ENCODE measurements around the gene SYNPO2L.

Gene SYNPO2L

GRCh38 chr10:73649876-73650536 is 5.8 kb downstream of the SYNPO2L start:
- no peak for DNase-seq (ENCODE audit: low read depth in 3 of 3, low spot score in 1 of 3)

DNA sequence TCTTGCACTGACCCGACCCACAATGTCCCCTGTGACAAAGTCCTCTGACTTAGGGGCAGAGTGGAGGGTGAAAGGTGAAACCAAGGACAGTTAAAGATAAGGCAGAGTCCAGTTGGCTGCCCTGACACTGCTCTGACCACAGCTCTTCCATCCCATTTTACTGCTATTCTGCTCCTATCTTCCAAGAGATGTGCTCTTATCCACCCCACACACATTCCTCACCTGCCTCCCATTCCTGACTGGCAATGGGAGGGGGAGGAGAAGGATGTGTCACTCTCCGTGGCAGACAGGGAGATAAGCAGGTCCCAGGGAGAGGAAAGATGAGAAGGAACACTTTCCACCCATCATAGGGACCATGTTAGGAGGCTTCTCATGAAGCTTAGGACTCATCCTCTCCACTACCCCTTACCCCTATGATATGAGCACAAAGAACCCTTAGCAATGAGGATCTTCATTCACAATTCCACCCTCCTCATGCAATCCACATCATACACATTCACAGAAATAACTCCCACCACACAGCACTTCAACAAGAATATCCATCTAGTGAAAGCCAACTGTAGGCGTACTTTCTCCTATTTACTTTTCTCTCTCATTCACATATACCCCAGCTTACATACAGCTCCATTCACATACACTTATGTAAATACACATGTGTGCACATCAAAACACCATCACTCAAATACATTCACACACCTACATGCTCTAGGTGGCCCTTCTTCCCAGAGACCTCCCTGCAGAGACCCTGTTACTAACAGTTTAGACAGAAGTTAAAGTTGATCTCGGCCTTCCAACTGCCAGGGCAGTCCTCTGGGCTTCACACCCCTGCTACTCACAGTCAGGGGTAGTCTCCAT is 6.6 kb downstream of the SYNPO2L start:
- DNase-seq (ENCODE audit: low read depth in 3 of 3, low spot score in 1 of 3) = no peak

DNA sequence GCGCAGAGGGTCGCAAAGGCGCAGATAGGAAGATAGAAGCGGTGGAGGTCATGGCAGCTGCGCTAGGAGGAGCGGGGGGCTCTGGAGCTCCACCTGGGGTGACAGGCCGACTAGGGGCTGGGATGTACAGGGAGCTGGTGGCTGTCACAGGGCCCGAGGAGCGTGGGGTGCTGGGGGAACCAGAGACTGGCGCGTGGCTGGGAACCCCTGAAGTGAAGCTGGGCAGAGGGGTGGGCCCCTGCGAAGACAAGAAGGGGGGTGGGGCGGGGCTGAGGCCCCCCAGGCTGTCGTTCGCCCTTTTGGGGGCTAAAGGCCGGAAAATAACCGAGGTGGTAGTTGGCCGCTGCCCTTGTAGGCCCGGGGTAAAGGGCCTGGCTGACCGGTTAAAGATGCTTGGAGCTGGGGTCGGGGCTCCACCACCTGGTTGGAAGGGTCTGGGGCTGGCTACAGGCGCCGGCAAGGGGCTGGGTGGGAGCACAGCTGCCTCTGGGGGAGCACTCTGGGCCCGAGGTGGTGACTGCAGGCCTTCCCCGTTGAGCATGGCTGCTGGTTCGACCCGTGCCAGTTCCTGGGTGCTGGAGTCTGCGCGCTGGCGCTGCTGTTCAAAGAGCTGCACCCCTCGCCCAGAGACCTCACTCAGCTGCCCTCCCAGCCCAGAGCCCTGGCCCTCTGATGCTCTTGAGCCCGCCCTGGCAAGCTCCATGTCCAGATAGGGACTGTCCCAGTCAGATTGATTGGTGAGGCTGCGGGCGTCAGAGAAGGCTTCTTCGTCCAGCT is 7.8 kb downstream of the SYNPO2L start:
- DNase-seq (ENCODE audit: low read depth in 3 of 3, low spot score in 1 of 3) = no peak

- DNase-seq (ENCODE audit: low read depth in 3 of 3, low spot score in 1 of 3) = no peak
Measured at GRCh38 chr10:73647211-73647874, 8.5 kb downstream of the SYNPO2L start.

DNA sequence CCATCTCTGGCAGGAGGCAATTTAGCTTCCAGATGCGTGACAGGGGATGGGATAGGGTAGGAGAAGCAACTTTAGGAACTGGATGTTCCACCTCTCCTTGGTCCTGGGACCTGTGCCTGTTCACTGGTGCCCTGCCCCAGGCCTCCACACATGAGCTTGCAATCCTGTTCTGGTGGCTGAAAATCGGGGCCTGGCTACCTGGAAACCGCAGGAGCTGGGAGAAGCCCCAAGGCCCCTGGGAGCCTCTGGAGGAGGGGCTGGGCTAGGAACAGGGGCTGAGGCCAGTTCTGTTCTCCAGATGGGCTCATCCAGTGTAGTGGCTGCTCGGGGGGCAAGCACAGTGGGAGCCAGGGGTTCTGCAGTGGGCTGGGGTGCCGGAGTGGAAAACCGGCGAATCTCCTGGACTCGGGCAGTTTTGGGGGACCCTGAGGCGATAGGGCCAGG is 9.2 kb downstream of the SYNPO2L start:
- no peak for DNase-seq (ENCODE audit: low read depth in 3 of 3, low spot score in 1 of 3)

DNA sequence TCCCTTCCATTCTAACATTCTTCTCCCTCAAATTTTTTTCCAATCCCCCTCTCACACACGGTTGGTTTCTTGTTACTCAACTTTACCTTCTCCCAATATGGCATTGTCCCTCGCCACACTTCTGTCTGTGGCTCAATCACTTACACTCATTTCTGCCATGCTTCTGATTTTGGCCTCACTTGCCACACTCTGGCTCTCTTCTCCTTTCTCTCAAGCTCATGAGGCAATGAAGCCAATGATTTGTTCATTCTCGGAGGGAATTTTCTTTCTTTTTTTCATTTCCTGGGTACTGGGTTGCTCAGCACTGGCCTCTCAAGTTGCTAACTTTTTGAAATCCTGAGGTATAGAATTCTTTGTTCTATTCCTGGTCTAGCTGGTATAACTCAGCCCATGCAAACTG is 10.6 kb downstream of the SYNPO2L start:
- no peak for DNase-seq (ENCODE audit: low read depth in 3 of 3, low spot score in 1 of 3)

- DNase-seq (ENCODE audit: low read depth in 3 of 3, low spot score in 1 of 3) = no peak
Measured at GRCh38 chr10:73644767-73645166, 11.1 kb downstream of the SYNPO2L start.

GRCh38 chr10:73644015-73644743 is 11.7 kb downstream of the SYNPO2L start:
- peak in 1 of 3 donors; percentile 13 for DNase-seq (ENCODE audit: low read depth in 3 of 3, low spot score in 1 of 3)

- no peak for DNase-seq (ENCODE audit: low read depth in 3 of 3, low spot score in 1 of 3)
Measured at GRCh38 chr10:73643362-73643761, 12.5 kb downstream of the SYNPO2L start.

DNA sequence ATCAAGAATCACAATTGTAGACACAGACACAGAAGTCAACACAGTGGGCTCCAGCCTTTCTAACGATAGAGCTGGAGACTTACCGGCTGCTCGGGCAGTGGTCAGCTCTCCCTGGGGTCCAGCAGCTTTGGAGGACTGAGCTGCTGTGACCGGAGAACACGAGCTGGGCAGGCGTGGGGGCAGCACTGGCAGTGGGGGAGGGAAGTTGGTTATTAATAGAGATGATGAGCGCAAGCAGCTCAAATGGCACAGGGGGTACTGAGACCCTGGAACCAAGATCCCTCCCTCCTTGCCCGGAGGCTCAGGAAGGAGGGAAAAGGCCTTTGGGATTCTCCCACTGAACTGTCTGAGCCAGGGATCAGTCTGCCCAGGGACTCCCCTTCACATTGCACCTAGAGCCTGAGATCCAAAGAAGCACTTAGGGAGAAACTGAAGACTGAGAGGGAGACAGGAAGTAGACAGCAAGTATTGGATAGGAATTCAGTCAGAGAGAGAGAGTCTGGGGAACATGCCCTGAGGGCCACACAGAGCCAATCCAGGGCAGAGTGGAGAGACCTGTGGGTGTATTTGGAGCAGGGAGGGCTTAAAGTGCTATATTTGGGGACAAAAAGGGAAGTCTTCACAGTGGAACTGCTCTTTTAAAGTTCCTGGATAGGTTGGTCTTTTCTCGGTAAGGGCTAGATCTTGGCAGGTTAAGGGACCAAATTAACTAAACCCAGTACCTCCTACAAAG is 14.3 kb downstream of the SYNPO2L start, which contains the start of gene MYOZ1:
Gene MYOZ1 (minus strand): TSS at position 147 of the 733 bp plus-strand sequence. CDS start 1,457 bp downstream, outside the sequence.
- DNase-seq (ENCODE audit: low read depth in 3 of 3, low spot score in 1 of 3) = no peak

- no peak for DNase-seq (ENCODE audit: low read depth in 3 of 3, low spot score in 1 of 3)
Measured at GRCh38 chr10:73639286-73639685, 16.5 kb downstream of the SYNPO2L start.

- DNase-seq (ENCODE audit: low read depth in 3 of 3, low spot score in 1 of 3) = no peak
Measured at GRCh38 chr10:73635781-73636180, 20.0 kb downstream of the SYNPO2L start.

- no peak for DNase-seq (ENCODE audit: low read depth in 3 of 3, low spot score in 1 of 3)
Measured at GRCh38 chr10:73634421-73634820, 21.4 kb downstream of the SYNPO2L start.

DNA sequence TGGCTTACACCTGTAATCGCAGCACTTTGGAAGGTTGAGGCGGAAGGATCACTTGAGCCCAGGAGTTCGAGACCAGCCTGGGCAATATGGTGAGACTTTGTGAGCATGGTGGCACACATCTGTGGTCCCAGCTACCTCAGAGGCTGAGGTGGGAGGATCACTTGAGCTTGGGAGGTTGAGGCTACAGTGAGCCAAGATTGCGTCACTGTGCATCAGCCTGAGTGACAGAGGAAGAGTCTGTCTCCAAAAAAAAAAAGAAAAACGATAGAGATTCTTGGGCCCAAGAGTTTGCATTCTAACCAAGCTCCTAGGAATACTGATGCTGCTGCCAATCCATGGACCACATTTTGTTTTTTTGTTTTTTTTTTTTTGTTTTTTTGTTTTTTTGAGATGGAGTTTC is 26.7 kb downstream of the SYNPO2L start:
- no peak for DNase-seq (ENCODE audit: low read depth in 3 of 3, low spot score in 1 of 3)

- DNase-seq (ENCODE audit: low read depth in 3 of 3, low spot score in 1 of 3) = no peak
Measured at GRCh38 chr10:73628405-73628804, 27.4 kb downstream of the SYNPO2L start.

- DNase-seq (ENCODE audit: low read depth in 3 of 3, low spot score in 1 of 3) = no peak
Measured at GRCh38 chr10:73627300-73627699, 28.5 kb downstream of the SYNPO2L start.

- peak; percentile 78 to 85 (median 83) for DNase-seq (ENCODE audit: low read depth in 3 of 3, low spot score in 1 of 3)
Measured at GRCh38 chr10:73625884-73626752, 29.7 kb downstream of the SYNPO2L start.

DNA sequence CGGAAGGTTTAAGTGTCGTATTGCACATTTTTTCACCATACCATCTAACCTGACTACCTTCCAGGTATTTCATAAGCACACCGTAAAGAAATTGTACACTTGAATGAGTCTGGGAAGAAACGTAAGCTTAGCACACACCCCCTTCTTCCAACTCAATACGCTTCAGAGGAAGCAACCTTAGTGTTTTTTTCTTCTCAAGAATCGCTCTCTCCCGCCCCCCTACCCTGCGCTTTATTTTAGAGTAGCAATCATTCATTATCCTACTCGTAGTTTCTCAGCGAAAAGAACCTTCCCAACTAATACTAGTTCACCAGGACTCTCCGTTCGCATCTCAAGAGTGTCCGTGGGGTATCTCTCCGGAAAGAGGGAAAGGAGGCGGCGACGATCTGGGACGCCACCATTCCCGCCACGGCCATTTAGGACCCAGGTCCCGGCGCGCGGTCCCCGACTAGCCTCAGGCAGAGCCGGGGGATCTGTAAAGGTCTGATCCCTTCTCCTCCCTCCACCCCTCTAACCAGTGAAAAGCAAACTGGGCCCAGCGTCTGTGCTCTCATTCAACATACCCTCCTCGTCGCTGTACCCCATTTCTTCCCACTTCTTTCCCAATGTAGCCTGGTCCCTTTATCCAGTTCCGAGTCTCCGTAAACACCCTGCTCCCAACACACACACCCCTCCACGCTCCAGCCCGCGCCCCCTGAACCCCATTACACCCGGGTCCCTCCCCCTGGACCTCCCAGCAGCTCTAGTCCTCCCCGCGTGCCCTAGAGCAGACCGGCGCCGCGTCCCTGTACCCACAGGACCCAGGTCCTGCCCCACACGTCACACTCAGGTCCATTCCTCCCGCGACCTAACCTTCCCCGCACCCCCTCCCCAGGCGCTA is 30.6 kb downstream of the SYNPO2L start:
- no peak for DNase-seq (ENCODE audit: low read depth in 3 of 3, low spot score in 1 of 3)
